ENCODE data around the gene FRMPD3.

The FRMPD3 gene

DNA sequence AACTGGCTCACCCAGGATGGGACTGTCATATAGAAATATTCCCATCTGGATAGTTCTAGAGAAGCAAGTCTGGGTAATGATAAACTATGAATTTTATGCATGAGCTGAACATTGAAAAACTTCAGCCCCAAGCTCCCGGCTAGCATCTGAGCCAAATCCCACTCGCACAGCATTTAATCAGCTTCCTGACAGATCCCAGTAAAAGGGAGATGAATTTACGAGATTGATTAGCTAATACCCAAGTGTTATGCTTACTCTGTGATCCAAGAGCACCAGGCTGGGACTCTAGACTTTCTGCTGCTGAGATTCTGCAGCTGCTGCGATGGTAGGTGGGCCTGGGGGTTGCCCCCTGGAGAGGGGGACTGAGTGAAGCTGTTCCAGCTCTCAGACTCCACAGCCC is 28.0 kb downstream of the FRMPD3 start:
- no peak overlapping the region for H3K27ac ChIP-seq (replicated peaks)
- peaks cover 3% of the 10 kb centered on the region for H3K27me3 ChIP-seq (ENCODE audit: insufficient read depth, poor library complexity, severe bottlenecking)
- no peak for DNase-seq (ENCODE audit: low read depth in 1 of 2, low spot score in 1 of 2)
- H3K4me3 ChIP-seq (replicated peaks; ENCODE audit: insufficient read depth, low read length) = no peak overlapping the region
- TF ChIP-seq, protein P1, sequence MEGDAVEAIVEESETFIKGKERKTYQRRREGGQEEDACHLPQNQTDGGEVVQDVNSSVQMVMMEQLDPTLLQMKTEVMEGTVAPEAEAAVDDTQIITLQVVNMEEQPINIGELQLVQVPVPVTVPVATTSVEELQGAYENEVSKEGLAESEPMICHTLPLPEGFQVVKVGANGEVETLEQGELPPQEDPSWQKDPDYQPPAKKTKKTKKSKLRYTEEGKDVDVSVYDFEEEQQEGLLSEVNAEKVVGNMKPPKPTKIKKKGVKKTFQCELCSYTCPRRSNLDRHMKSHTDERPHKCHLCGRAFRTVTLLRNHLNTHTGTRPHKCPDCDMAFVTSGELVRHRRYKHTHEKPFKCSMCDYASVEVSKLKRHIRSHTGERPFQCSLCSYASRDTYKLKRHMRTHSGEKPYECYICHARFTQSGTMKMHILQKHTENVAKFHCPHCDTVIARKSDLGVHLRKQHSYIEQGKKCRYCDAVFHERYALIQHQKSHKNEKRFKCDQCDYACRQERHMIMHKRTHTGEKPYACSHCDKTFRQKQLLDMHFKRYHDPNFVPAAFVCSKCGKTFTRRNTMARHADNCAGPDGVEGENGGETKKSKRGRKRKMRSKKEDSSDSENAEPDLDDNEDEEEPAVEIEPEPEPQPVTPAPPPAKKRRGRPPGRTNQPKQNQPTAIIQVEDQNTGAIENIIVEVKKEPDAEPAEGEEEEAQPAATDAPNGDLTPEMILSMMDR (IDR thresholded peaks at IDR 0.05; ENCODE audit: insufficient read depth, low read length) = no peak
- no peak for TF ChIP-seq GABPA (IDR thresholded peaks at IDR 0.05; ENCODE audit: low read depth)
- no peak for TF ChIP-seq POLR2AphosphoS5 (IDR thresholded peaks at IDR 0.05; ENCODE audit: low read depth)

DNA sequence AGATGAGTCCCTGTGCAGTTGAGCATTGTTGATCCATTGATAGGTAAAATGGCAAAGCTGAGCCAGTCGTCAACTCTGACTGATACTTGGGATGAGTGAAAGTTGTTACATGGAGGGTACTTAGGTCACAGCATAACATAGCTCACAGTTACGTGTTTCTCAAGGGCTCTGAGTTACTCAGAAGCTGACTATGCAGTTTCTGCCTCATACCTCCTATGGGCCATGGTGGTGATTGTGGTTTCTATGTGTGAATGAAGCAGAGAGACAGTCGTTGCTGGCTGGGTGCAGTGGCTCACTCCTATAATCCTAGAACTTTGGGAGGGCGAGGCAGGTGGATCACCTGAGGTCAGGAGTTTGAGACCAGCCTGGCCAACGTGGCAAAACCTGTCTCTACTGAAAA is 30.8 kb downstream of the FRMPD3 start:
- Histone ChIP-seq H3K27me3 (ENCODE audit: insufficient read depth, poor library complexity, severe bottlenecking) (peaks cover 2% of the 10 kb centered on the region), H3K4me3 (replicated peaks; ENCODE audit: insufficient read depth, low read length) (no peak overlapping the region), H3K27ac (replicated peaks) (no peak overlapping the region)
- TF ChIP-seq, protein P1 (IDR thresholded peaks at IDR 0.05; ENCODE audit: insufficient read depth, low read length) = no peak
- no peak for TF ChIP-seq GABPA (IDR thresholded peaks at IDR 0.05; ENCODE audit: low read depth)
- no peak for TF ChIP-seq POLR2AphosphoS5 (IDR thresholded peaks at IDR 0.05; ENCODE audit: low read depth)
- TF ChIP-seq, protein P2, sequence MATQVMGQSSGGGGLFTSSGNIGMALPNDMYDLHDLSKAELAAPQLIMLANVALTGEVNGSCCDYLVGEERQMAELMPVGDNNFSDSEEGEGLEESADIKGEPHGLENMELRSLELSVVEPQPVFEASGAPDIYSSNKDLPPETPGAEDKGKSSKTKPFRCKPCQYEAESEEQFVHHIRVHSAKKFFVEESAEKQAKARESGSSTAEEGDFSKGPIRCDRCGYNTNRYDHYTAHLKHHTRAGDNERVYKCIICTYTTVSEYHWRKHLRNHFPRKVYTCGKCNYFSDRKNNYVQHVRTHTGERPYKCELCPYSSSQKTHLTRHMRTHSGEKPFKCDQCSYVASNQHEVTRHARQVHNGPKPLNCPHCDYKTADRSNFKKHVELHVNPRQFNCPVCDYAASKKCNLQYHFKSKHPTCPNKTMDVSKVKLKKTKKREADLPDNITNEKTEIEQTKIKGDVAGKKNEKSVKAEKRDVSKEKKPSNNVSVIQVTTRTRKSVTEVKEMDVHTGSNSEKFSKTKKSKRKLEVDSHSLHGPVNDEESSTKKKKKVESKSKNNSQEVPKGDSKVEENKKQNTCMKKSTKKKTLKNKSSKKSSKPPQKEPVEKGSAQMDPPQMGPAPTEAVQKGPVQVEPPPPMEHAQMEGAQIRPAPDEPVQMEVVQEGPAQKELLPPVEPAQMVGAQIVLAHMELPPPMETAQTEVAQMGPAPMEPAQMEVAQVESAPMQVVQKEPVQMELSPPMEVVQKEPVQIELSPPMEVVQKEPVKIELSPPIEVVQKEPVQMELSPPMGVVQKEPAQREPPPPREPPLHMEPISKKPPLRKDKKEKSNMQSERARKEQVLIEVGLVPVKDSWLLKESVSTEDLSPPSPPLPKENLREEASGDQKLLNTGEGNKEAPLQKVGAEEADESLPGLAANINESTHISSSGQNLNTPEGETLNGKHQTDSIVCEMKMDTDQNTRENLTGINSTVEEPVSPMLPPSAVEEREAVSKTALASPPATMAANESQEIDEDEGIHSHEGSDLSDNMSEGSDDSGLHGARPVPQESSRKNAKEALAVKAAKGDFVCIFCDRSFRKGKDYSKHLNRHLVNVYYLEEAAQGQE (IDR thresholded peaks at IDR 0.05; ENCODE audit: insufficient replicate concordance, low read depth) = no peak
- TF ChIP-seq SPI1 (IDR thresholded peaks at IDR 0.05; ENCODE audit: borderline replicate concordance, low read depth) = no peak
- DNase-seq (ENCODE audit: low read depth in 1 of 2, low spot score in 1 of 2) = no peak

- DNase-seq (ENCODE audit: low read depth in 1 of 2, low spot score in 1 of 2) = no peak
- H3K27ac ChIP-seq (replicated peaks) = no peak overlapping the region
- no peaks in the 10 kb centered on the region for H3K27me3 ChIP-seq (ENCODE audit: insufficient read depth, poor library complexity, severe bottlenecking)
- TF ChIP-seq GABPA (IDR thresholded peaks at IDR 0.05; ENCODE audit: low read depth) (no peak), SPI1 (IDR thresholded peaks at IDR 0.05; ENCODE audit: borderline replicate concordance, low read depth) (no peak)
- TF ChIP-seq, protein P1 (IDR thresholded peaks at IDR 0.05; ENCODE audit: insufficient read depth, low read length) = no peak
- H3K4me3 ChIP-seq (replicated peaks; ENCODE audit: insufficient read depth, low read length) = no peak overlapping the region
Measured at GRCh38 chrX:107482046-107482445, 32.6 kb downstream of the FRMPD3 start.

DNA sequence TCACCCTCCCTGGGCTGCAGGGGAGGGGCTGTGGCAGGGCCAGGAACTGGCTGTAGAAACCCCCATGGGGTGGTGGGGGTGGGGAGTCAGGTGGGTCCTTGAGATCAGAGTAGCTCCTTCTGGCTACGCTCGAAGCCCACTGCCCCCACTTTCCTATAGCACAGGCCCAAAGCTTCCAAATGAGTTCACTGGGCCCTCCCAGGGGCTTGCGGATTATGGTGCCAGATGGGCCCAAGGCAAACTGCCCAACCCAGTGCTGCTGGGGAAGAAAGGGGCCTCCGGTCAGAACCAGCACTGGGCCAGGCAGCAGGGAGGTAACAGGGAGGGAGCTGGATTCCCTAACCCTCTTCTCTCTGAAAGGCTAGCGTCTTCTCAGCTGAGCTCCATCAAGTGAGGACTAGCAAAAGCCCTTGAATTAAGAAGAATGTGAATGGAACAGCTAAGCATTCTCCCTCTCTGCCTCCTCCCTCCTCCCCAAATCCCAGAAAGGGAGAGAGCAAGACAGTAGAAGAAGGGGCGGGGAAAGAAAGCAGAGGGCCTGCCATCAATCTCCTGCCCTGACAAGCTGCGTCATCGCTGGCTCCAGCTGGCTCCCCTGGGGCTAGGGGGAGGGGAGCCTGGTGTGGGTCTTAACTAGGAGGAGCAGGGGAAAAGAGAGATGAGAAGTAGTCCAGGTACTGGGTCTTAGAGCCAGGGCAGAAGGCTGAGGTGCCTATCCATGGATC is 34.7 kb downstream of the FRMPD3 start:
- no peak overlapping the region for H3K4me3 ChIP-seq (replicated peaks; ENCODE audit: insufficient read depth, low read length)
- no peak overlapping the region for H3K27ac ChIP-seq (replicated peaks)
- no peaks in the 10 kb centered on the region for H3K27me3 ChIP-seq (ENCODE audit: insufficient read depth, poor library complexity, severe bottlenecking)
- TF ChIP-seq, protein P2 (IDR thresholded peaks at IDR 0.05; ENCODE audit: insufficient replicate concordance, low read depth) = no peak
- TF ChIP-seq GABPA (IDR thresholded peaks at IDR 0.05; ENCODE audit: low read depth) (no peak), POLR2AphosphoS5 (IDR thresholded peaks at IDR 0.05; ENCODE audit: low read depth) (no peak)
- DNase-seq (ENCODE audit: low read depth in 1 of 2, low spot score in 1 of 2) = no peak
